ENCODE data around the gene TDP1.

TDP1 gene

DNA sequence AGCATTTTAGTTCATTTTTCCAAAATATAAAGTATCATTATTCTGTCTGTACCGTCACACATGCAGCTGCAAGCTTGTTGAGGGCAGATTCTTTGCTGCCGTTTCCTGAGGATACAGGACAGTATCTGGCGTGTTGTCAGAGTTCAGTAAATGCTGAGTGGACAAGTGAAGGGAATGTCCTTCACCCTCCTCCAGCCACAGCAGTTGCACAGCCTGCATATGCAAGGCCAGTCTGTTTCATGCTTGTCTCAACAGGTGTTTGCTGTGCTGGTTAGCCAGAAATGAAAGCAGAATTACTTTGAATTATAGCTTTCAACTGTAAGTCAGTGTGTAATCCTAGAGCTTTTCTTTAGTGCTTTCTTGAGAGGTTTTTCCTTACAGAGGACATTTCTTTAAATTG is 36.5 kb downstream of the TDP1 start:
- TF ChIP-seq, protein P1, sequence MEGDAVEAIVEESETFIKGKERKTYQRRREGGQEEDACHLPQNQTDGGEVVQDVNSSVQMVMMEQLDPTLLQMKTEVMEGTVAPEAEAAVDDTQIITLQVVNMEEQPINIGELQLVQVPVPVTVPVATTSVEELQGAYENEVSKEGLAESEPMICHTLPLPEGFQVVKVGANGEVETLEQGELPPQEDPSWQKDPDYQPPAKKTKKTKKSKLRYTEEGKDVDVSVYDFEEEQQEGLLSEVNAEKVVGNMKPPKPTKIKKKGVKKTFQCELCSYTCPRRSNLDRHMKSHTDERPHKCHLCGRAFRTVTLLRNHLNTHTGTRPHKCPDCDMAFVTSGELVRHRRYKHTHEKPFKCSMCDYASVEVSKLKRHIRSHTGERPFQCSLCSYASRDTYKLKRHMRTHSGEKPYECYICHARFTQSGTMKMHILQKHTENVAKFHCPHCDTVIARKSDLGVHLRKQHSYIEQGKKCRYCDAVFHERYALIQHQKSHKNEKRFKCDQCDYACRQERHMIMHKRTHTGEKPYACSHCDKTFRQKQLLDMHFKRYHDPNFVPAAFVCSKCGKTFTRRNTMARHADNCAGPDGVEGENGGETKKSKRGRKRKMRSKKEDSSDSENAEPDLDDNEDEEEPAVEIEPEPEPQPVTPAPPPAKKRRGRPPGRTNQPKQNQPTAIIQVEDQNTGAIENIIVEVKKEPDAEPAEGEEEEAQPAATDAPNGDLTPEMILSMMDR (IDR thresholded peaks at IDR 0.05; ENCODE audit: low read depth, low read length, missing control alignments), result no peak
- no peak overlapping the region for H3K4me3 ChIP-seq (replicated peaks; ENCODE audit: low read depth, low read length)
- DNase-seq (ENCODE audit: extremely low read depth, low read depth), result no peak

GRCh38 chr14:89996963-89997362 is 41.2 kb downstream of the TDP1 start:
- no peak overlapping the region for H3K4me3 ChIP-seq (replicated peaks; ENCODE audit: low read depth, low read length)
- TF ChIP-seq, protein P1 (IDR thresholded peaks at IDR 0.05; ENCODE audit: low read depth, low read length, missing control alignments), result no peak
- DNase-seq (ENCODE audit: extremely low read depth, low read depth), result no peak

DNA sequence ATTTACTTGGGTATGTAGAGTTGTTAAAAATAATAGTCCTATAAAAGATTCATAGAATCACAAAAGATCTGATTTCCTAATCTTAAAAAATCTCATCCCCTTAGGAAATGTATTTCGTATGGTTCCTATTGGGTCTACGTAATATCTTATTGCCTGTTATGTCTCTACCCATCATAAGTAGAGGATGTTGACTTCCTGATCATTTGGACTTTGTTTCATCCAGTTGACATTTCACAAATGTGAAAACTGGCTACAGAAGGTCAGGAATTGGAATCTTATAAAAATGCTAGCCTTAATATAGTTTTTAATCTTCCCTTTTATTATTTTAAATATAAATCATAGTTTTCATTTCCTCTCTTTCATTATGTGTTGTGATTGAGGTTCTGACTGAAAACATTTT is 45.2 kb downstream of the TDP1 start:
- DNase-seq (ENCODE audit: extremely low read depth, low read depth), result no peak
- TF ChIP-seq, protein P1 (IDR thresholded peaks at IDR 0.05; ENCODE audit: low read depth, low read length, missing control alignments), result no peak
- no peak overlapping the region for H3K4me3 ChIP-seq (replicated peaks; ENCODE audit: low read depth, low read length)

DNA sequence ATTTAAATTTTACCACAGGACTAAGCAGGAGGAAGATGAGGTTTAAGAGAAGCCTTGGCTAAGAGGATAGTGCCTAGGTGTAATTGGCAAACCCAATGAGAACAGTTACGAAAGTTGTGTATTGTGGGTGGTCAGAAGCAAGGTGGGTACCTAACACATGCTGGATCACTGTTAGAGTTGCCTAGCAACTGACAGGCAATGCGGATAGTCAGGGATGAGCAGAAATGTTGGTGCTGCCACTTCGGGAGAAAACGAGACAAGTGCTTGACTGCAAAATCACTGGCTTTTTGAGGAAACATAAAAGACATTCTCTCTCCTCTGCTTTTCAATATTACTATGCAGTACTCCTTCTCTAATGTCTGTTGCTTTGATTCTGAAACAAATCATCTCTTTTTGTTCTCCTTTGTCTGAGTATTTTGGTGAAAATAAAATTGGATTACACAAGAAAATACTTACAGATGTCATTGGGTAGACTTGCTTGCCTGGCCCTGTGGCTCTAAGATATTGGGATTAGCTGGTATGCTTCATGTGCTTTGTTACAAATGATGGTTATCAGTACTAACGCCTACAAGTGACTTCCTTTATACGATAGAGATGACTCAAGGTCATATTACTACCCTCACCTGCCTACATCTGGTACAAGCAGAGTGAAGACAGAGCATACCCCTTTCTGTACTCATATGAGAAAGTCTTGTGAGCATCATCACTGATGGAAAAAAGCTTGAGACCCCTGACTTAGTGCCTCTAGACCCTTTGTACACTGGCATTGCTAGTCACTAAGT is 48.0 kb downstream of the TDP1 start:
- H3K4me3 ChIP-seq (replicated peaks; ENCODE audit: low read depth, low read length), result no peak overlapping the region
- TF ChIP-seq, protein P1 (IDR thresholded peaks at IDR 0.05; ENCODE audit: low read depth, low read length, missing control alignments), result no peak
- no peak for DNase-seq (ENCODE audit: extremely low read depth, low read depth)

DNA sequence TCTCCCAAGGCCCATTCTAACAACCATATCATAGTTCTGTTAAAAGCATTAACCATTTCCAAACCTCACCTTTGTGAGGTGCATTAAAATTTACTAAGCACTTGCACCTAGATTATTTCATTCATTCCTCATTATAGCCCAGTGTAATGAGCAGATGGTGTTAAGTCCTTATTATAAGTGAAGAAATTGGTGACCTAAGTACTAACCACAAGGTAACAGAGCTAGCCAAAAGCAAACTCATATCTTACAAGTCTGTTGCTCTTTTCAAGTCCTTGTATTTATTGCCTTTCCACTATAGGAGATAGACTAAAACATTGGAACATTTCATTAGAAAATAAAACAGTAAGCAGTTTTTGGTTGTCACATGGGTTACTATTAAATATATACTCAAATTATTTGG is 49.7 kb downstream of the TDP1 start:
- H3K4me3 ChIP-seq (replicated peaks; ENCODE audit: low read depth, low read length), result no peak overlapping the region
- TF ChIP-seq, protein P1 (IDR thresholded peaks at IDR 0.05; ENCODE audit: low read depth, low read length, missing control alignments), result no peak
- DNase-seq (ENCODE audit: extremely low read depth, low read depth), result no peak

DNA sequence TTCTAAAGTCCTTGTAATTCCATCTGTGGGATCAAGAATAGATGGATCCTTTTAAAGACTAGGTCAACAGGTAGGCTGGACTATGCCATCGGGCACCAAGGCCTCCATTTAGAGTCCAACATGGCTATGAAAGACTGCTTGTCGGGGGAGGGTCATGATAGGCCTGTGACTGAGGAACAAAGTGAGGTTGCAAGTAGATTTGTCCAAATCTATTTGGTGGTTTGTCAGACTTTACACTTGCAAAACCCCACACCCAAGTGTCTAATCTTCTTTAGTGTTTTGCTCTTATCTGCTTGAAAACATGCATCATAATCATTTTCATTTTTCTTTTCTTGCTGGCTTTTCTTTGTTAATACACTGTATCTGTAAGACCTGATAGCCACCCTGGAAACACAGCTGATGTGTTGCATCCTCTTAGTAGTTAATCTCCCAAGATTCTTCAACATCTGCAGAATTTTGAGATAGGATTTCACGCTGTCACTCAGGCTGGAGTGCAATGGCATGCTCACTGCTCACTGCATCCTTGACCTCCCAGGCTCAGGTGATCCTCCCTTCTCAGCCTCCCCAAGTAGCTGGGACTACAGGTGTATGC is 50.3 kb downstream of the TDP1 start:
- H3K4me3 ChIP-seq (replicated peaks; ENCODE audit: low read depth, low read length), result no peak overlapping the region
- TF ChIP-seq, protein P1 (IDR thresholded peaks at IDR 0.05; ENCODE audit: low read depth, low read length, missing control alignments), result no peak
- DNase-seq (ENCODE audit: extremely low read depth, low read depth), result no peak

All from HFF-Myc (cell line).